ENCODE measurements around the gene SUMO1. TPM values are rescaled to one million over a fixed set of nuclear protein-coding genes. Genes with fewer than 3 reads are reported as not detected.

Gene SUMO1
- total RNA-seq, 2 experiments from 2014 or later, result 132 to 164 TPM

DNA sequence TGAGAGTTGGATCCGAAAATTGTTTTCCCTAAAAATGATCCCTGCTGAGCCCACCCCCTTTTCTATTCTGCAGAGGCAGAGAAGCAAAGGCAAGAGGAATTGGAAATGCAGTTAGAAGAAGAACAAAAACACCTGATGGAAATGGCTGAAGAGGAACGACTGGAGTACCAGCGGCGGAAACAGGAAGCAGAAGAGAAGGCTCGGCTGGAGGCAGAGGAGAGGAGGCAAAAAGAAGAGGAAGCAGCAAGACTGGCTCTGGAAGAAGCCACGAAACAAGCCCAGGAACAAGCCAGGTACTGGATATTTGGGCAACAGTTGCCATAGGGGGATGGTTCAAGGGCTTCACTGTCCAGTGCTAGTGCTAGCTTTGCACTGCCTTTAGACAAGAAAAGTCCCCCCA, 41.7 kb downstream of the SUMO1 start:
- no peak for ATAC-seq
- H3K9me3 Mint-ChIP-seq (ENCODE audit: low read depth), result no peaks in the 10 kb centered on the region

DNA sequence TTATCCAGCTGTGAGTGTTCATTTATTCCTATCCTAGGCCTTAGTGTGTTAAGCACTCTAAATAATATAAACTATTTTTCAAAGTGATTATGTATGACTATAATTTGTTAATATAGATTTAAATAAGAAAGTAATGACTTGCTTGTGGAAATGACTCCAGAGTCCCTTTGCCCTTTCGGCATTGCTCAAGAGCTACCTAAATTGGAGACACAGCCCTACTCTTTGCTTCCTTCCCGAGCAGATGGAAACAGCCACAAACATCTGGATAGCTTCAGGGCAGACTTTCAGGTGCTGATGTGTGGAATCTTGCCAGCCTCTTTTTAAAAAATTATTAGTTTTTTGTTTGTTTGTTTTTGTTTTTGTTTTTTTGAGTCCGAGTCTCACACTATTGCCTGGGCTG, 44.0 kb downstream of the SUMO1 start:
- ATAC-seq (no peak), DNase-seq (no peak)
- Mint-ChIP-seq H3K36me3 (ENCODE audit: low read depth) (no peaks in the 10 kb centered on the region), H3K4me1 (no peaks in the 10 kb centered on the region), H3K27ac (no peak overlapping the region), H3K4me3 (no peak overlapping the region), H3K9me3 (ENCODE audit: low read depth) (no peaks in the 10 kb centered on the region), H3K27me3 (no peaks in the 10 kb centered on the region)
- ChIA-PET POLR2A (no interaction called here), CTCF (interaction anchor here (0.6 to 4.1 kb wide), 4 partner anchors 13 to 798 kb away, joined by 3 to 23 read pairs (median 4); no protein-coding TSS in a partner anchor)
- intact Hi-C loops (cut with DNase I, micrococcal nuclease), result no loop called here

More for the DNA sequence above, 41.7 kb downstream of the SUMO1 start:
- Mint-ChIP-seq H3K27me3 (no peaks in the 10 kb centered on the region), H3K4me3 (no peak overlapping the region), H3K4me1 (no peaks in the 10 kb centered on the region), H3K36me3 (ENCODE audit: low read depth) (no peaks in the 10 kb centered on the region), H3K27ac (no peak overlapping the region)
- no peak for DNase-seq
- intact Hi-C loops (cut with DNase I, micrococcal nuclease), result no loop called here
- ChIA-PET CTCF (no interaction called here), POLR2A (no interaction called here)

DNA sequence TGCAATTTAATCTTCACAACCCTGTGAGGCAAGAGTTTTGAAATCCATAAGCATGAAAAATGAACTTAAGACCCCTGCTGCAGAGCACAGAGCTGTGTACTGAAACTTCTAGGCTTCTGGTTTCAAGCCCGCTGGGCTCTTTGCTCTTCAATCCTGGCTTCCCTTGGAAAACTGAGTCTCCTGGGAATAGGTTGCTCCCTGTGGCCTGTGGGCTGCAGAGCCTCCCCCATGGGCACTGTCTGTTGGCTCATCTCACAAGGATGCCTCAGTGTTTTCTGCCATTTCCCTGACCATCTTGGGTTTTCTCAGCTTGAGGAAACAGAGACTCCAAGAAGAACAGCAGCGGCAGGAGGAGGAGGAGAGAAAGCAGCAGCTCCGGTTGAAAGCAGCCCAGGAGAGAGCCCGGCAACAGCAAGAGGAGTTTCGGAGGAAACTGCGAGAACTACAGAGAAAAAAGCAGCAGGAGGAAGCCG, 44.5 kb downstream of the SUMO1 start:
- no peak overlapping the region for H3K4me3 Mint-ChIP-seq
- no peaks in the 10 kb centered on the region for H3K36me3 Mint-ChIP-seq (ENCODE audit: low read depth)
- CTCF ChIA-PET, result interaction anchor here (0.6 to 4.1 kb wide), 4 partner anchors 14 to 798 kb away, joined by 3 to 23 read pairs (median 4); no protein-coding TSS in a partner anchor
- POLR2A ChIA-PET, result no interaction called here
- intact Hi-C loops (cut with DNase I, micrococcal nuclease), result no loop called here
- H3K27ac Mint-ChIP-seq, result no peak overlapping the region
- no peaks in the 10 kb centered on the region for H3K9me3 Mint-ChIP-seq (ENCODE audit: low read depth)
- no peak for DNase-seq
- no peaks in the 10 kb centered on the region for H3K27me3 Mint-ChIP-seq
- H3K4me1 Mint-ChIP-seq, result no peaks in the 10 kb centered on the region
- ATAC-seq, result no peak

DNA sequence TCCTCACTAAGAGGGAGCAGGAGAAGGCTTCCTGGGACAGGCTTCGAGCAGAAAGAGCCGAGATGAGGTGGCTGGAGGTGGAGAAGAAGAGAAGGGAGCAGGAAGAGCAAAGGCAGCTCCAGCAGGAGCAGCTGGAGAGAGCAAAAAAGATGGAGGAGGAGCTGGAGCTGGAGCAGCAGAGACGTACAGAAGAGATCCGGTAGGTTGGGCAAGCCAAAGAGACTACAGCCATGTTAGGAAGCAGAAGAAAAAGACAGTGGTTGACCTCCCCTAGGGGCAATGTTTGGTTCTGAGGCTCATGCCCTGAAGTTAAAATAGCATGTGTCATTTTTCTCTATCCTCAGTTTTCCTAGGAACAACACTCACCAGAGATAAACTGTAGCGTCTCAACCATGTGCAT, 45.1 kb downstream of the SUMO1 start:
- ATAC-seq (no peak), DNase-seq (no peak)
- no peak overlapping the region for H3K4me3 Mint-ChIP-seq
- no peak overlapping the region for H3K27ac Mint-ChIP-seq
- H3K27me3 Mint-ChIP-seq, result no peaks in the 10 kb centered on the region
- H3K36me3 Mint-ChIP-seq (ENCODE audit: low read depth), result no peaks in the 10 kb centered on the region
- intact Hi-C loops (cut with DNase I, micrococcal nuclease), result no loop called here
- ChIA-PET POLR2A (no interaction called here), CTCF (interaction anchor here (4.1 kb wide), 1 partner anchor 15 kb away, joined by 23 read pairs; no protein-coding TSS in a partner anchor)
- no peaks in the 10 kb centered on the region for H3K9me3 Mint-ChIP-seq (ENCODE audit: low read depth)
- H3K4me1 Mint-ChIP-seq, result no peaks in the 10 kb centered on the region

DNA sequence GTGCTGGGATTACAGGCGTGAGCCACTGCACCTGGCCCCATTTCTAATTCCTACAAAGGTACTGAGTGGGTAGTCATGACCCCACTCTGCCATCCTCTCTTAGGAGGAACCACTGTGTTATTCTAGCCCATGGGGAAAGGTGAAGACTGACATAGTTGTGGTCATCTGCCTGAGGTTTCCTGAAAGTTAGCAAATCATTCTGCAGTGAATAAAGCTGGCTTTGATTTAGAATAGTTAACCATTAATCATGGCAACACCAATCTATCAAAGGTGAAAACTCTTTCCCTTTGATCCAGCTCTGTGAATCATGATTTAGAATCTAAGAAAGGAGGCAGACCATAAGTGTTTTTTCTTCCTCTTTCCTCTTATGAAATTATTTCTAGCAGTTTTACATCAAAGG, 50.8 kb downstream of the SUMO1 start:
- Mint-ChIP-seq H3K9me3 (ENCODE audit: low read depth) (no peaks in the 10 kb centered on the region), H3K4me3 (no peak overlapping the region), H3K27ac (no peak overlapping the region), H3K36me3 (ENCODE audit: low read depth) (no peaks in the 10 kb centered on the region), H3K4me1 (no peaks in the 10 kb centered on the region), H3K27me3 (peaks cover 12% of the 10 kb centered on the region)
- DNase-seq (no peak), ATAC-seq (no peak)
- POLR2A ChIA-PET, result no interaction called here
- intact Hi-C loops (cut with DNase I, micrococcal nuclease), result no loop called here
- CTCF ChIA-PET, result interaction anchor here (1.4 kb wide), 1 partner anchor 9 kb away, joined by 7 read pairs; no protein-coding TSS in a partner anchor

DNA sequence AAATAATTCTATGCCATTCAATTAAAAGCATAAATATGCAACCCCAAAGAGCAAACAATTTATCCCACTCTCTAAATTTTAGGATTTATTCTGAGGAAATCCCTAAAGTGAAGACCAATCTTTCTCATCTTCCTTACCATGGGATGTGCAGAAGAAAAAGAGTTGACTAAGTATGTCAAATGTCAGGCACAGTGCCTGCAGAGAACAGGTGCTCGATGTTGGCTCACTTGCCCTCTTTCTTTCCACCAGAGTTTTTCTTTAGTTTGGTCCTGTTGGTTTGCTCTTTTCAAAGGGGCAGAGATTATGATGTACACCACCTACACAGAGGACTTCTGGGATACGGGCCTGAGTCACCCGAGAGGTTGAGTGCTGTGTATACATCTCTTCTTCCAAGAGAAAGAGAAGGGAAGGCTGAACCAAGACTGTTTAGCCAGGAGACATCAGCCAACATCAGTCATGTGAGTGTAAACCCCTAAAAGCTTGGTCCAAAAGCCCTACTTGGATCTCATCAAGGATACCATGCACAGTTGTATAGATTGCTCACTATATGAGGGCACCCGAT, 51.7 kb downstream of the SUMO1 start:
- ChIA-PET POLR2A (no interaction called here), CTCF (interaction anchor here (1.4 kb wide), 1 partner anchor 8 kb away, joined by 7 read pairs; no protein-coding TSS in a partner anchor)
- ATAC-seq, result no peak

DNA sequence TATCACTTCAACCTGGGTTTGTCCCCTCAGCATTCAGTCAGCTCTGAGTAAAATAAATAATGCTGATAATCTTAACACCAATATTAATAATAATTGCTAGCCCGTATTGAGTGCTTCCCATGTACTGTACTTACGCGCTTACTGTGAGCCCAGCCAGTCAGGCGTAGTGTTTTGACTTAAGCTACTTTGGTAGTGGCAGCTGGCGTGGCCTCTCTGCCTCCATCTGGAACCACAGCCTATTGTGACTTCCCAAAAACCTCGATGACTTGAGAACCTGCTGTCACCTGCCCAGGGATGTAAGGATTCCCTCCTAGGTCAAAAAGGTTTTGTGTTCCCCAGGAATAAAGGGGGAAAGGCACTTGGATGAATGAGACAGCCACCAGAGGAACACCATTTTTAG, 53.2 kb downstream of the SUMO1 start:
- CTCF ChIA-PET, result interaction anchor here (0.6 kb wide), 1 partner anchor 229 kb away, joined by 3 read pairs; no protein-coding TSS in a partner anchor
- DNase-seq (no peak), ATAC-seq (no peak)
- Mint-ChIP-seq H3K4me1 (no peaks in the 10 kb centered on the region), H3K27me3 (peaks cover 12% of the 10 kb centered on the region), H3K36me3 (ENCODE audit: low read depth) (no peaks in the 10 kb centered on the region), H3K9me3 (ENCODE audit: low read depth) (no peaks in the 10 kb centered on the region), H3K27ac (no peak overlapping the region), H3K4me3 (no peak overlapping the region)
- POLR2A ChIA-PET, result no interaction called here
- intact Hi-C loops (cut with DNase I, micrococcal nuclease), result no loop called here

More for the DNA sequence above, 51.7 kb downstream of the SUMO1 start:
- H3K27ac Mint-ChIP-seq, result no peak overlapping the region
- intact Hi-C loops (cut with DNase I, micrococcal nuclease), result no loop called here
- no peak overlapping the region for H3K4me3 Mint-ChIP-seq
- no peaks in the 10 kb centered on the region for H3K36me3 Mint-ChIP-seq (ENCODE audit: low read depth)
- peaks cover 12% of the 10 kb centered on the region for H3K27me3 Mint-ChIP-seq
- DNase-seq, result no peak
- no peaks in the 10 kb centered on the region for H3K9me3 Mint-ChIP-seq (ENCODE audit: low read depth)
- no peaks in the 10 kb centered on the region for H3K4me1 Mint-ChIP-seq

DNA sequence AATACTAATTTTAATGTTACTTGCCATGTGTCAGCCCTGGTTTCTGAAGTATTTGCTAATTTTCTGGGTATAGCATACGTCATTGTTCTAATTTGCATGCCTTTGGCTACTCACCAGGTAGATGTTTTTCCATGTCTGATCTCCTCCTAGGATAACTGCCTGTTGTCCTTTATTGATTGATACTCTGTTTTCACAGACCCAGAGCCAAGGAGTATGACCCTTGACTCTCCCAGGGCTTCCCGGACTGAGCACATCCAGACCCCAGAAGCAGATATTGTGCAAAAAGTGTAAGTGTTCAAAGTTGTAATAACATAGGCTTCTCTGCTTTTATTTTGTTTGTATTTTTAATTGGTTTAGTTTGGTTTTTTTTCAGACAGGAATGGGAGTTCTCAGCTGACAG, 53.8 kb downstream of the SUMO1 start:
- H3K4me1 Mint-ChIP-seq, result no peaks in the 10 kb centered on the region
- DNase-seq (no peak), ATAC-seq (no peak)
- H3K36me3 Mint-ChIP-seq (ENCODE audit: low read depth), result no peaks in the 10 kb centered on the region
- no peak overlapping the region for H3K4me3 Mint-ChIP-seq
- H3K9me3 Mint-ChIP-seq (ENCODE audit: low read depth), result no peaks in the 10 kb centered on the region
- ChIA-PET CTCF (no interaction called here), POLR2A (no interaction called here)
- no peak overlapping the region for H3K27ac Mint-ChIP-seq
- intact Hi-C loops (cut with DNase I, micrococcal nuclease), result no loop called here
- H3K27me3 Mint-ChIP-seq, result peaks cover 12% of the 10 kb centered on the region

DNA sequence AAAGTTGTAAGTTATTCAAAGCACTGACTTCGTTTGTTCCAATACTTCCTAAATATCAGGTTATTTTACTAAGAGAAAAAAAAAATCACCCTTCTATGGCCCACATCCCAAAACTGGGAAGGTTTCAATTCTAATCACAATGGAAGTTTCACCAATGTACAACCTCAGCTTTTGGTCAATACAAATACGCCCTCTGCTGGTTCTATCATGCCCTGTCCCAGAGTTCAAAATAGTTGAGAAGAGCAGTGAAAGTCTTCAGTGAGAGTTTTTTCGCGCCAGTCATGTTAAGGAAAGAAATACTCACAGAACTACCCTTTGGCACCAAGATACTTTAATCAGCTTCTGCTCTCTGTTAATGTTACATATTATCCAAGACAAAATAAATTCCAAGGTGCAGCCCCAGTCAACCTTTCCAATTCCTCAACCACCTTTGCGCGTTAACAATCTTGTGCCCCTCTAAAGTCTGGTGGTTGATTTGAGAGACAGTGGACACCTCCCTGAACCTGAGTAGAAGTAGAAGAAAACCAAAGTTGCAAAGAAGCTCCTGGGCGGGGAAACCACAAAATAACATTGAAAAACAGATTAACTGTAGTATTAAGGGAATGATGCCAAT, 59.9 kb downstream of the SUMO1 start:
- no peaks in the 10 kb centered on the region for H3K9me3 Mint-ChIP-seq (ENCODE audit: low read depth)
- ATAC-seq (peak; percentile 84), DNase-seq (peak; percentile 71)
- intact Hi-C loops (cut with DNase I, micrococcal nuclease), result loop anchor here (1.0 to 5.0 kb wide), 8 partner anchors 74 to 941 kb away; no protein-coding TSS in a partner anchor
- peaks cover 3% of the 10 kb centered on the region for H3K27me3 Mint-ChIP-seq
- no peaks in the 10 kb centered on the region for H3K36me3 Mint-ChIP-seq (ENCODE audit: low read depth)
- ChIA-PET POLR2A (no interaction called here), CTCF (interaction anchor here (0.5 to 5.4 kb wide), 17 partner anchors 9 to 1061 kb away, joined by 3 to 45 read pairs (median 4); no protein-coding TSS in a partner anchor)
- no peak overlapping the region for H3K4me3 Mint-ChIP-seq
- peaks cover 2% of the 10 kb centered on the region for H3K4me1 Mint-ChIP-seq
- H3K27ac Mint-ChIP-seq, result no peak overlapping the region

DNA sequence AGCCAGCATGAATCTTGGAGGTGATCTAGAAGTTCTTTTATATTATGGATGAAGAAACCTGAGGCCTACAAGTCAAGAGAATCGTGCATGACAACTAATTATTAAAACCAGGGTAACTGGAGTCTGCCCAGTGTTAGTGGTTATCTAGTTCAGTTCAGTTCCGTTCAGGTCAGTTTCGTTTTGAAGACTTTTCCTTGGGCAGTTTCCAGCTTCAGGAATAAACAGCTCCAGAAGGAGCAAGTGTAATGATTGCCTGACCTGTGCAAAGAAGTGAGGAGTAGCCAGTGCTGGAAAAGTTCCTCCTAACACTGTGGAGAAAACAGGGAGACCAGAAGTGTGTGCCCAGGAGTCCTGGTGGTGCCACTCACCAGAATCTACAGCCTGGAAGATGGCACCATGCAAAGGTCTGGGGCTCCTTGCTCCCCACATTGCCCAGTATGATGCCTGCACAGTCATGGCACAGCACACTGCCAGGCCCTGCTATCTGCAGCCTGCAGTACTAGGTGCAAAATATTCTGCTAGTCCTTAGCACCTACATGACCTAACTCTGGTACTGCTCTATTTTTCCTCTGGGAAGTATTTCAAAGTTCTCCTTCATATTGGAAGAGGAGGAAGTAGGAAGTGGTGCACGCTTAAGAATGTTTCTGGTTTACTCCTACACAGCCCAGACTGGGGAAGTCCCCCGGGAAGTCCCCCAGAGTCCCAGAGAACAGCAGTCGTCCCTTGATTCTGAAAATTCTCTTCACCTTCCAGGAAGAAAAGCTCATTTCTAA, 65.8 kb downstream of the SUMO1 start:
- Mint-ChIP-seq H3K9me3 (ENCODE audit: low read depth) (no peaks in the 10 kb centered on the region), H3K27me3 (peaks cover 12% of the 10 kb centered on the region), H3K4me3 (peak overlapping the region; percentile 0), H3K4me1 (peaks cover 24% of the 10 kb centered on the region), H3K27ac (peak overlapping the region; percentile 23), H3K36me3 (ENCODE audit: low read depth) (no peaks in the 10 kb centered on the region)
- DNase-seq, result peak; percentile 64
- CTCF ChIA-PET, result interaction anchor here (0.5 to 1.5 kb wide), 4 partner anchors 11 to 356 kb away, joined by 3 to 4 read pairs (median 3); no protein-coding TSS in a partner anchor
- POLR2A ChIA-PET, result interaction anchor here (0.8 kb wide), 1 partner anchor 137 kb away, joined by 4 read pairs; no protein-coding TSS in a partner anchor
- ATAC-seq, result peak; percentile 84
- intact Hi-C loops (cut with DNase I, micrococcal nuclease), result no loop called here

DNA sequence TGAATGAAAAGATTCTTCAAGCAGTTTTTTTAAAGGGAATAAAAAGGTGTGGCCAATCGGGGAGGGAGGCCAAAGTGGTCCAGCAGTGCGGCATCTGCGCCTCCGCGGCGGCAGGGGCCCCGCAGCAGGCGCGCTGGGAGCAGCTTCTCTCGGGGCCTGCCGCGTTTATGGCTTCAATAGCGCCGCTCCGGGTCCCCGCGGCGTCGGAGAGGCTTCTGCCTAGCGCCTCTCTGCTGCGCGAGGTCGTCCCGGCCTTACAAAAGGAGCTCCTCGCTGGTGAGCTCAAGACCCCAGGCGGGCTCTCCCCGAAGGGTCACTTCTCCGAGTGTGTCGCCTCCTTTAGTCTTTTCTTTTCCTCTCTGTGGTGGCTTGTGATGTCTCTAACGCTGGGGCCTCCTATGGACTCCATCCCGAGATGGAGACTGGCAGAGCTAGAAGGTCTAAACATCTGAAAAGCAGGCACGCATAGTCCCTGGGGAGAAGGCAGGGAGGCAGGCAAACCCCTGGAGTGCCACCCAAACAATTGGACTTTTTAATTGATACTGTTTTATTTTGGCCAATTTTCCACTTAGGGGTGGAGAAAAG, 67.1 kb downstream of the SUMO1 start:
- Mint-ChIP-seq H3K27ac (no peak overlapping the region), H3K4me3 (no peak overlapping the region), H3K36me3 (ENCODE audit: low read depth) (no peaks in the 10 kb centered on the region), H3K9me3 (ENCODE audit: low read depth) (no peaks in the 10 kb centered on the region), H3K27me3 (peaks cover 12% of the 10 kb centered on the region), H3K4me1 (peaks cover 24% of the 10 kb centered on the region)
- peak; percentile 32 for DNase-seq
- no peak for ATAC-seq
- POLR2A ChIA-PET, result interaction anchor here (0.8 kb wide), 1 partner anchor 136 kb away, joined by 4 read pairs; no protein-coding TSS in a partner anchor
- intact Hi-C loops (cut with DNase I, micrococcal nuclease), result no loop called here
- CTCF ChIA-PET, result interaction anchor here (0.5 to 2.3 kb wide), 7 partner anchors 10 to 1899 kb away, joined by 3 to 10 read pairs (median 4); no protein-coding TSS in a partner anchor

Measured in activated CD4-positive, alpha-beta T cell treated with anti-CD3 and anti-CD28 coated beads for 36 hours (primary cell).